ENCODE data around the gene HENMT1.
"Not testable (repeated sequence)": the region's sequence is repeated elsewhere in the genome, so short reads cannot be mapped to it uniquely, and the experiment has no call there.

The HENMT1 gene

GRCh38 chr1:108670131-108670773 lies 9.4 kb upstream of the HENMT1 start:
- no peak for FAIRE-seq

- FAIRE-seq, result no peak
Measured at GRCh38 chr1:108669679-108670078, 8.8 kb upstream of the HENMT1 start.

- FAIRE-seq, result no peak
Measured at GRCh38 chr1:108668777-108669176, 7.9 kb upstream of the HENMT1 start.

- FAIRE-seq, result not testable (repeated sequence)
Measured at GRCh38 chr1:108667422-108667821, 6.5 kb upstream of the HENMT1 start.

GRCh38 chr1:108665771-108666170 lies 4.9 kb upstream of the HENMT1 start:
- no peak for FAIRE-seq

- no peak for FAIRE-seq
Measured at GRCh38 chr1:108665067-108665466, 4.2 kb upstream of the HENMT1 start.

- FAIRE-seq, result no peak
Measured at GRCh38 chr1:108664481-108664880, 3.6 kb upstream of the HENMT1 start.

GRCh38 chr1:108663074-108663473 lies 2.2 kb upstream of the HENMT1 start:
- FAIRE-seq, result no peak

GRCh38 chr1:108657356-108658080 lies 3.4 kb downstream of the HENMT1 start:
- no peak for FAIRE-seq

- no peak for FAIRE-seq
Measured at GRCh38 chr1:108653431-108654105, 7.3 kb downstream of the HENMT1 start.

- no peak for FAIRE-seq
Measured at GRCh38 chr1:108646648-108647269, 14.1 kb downstream of the HENMT1 start.

- FAIRE-seq, result no peak
Measured at GRCh38 chr1:108646265-108646647, 14.6 kb downstream of the HENMT1 start.

GRCh38 chr1:108645564-108646184 lies 15.2 kb downstream of the HENMT1 start:
- FAIRE-seq, result no peak

GRCh38 chr1:108644984-108645383 lies 15.9 kb downstream of the HENMT1 start:
- FAIRE-seq, result no peak

GRCh38 chr1:108643492-108644335 lies 17.2 kb downstream of the HENMT1 start:
- FAIRE-seq, result peak; percentile 91

GRCh38 chr1:108640863-108641262 lies 20.0 kb downstream of the HENMT1 start:
- not testable (repeated sequence) for FAIRE-seq

- FAIRE-seq, result no peak
Measured at GRCh38 chr1:108639899-108640560, 20.9 kb downstream of the HENMT1 start.

GRCh38 chr1:108636876-108637275 lies 24.0 kb downstream of the HENMT1 start:
- no peak for FAIRE-seq

GRCh38 chr1:108634521-108634920 lies 26.4 kb downstream of the HENMT1 start:
- FAIRE-seq, result no peak

- FAIRE-seq, result no peak
Measured at GRCh38 chr1:108628665-108629064, 32.2 kb downstream of the HENMT1 start.

GRCh38 chr1:108627951-108628350 lies 32.9 kb downstream of the HENMT1 start:
- FAIRE-seq, result no peak

GRCh38 chr1:108627256-108627655 lies 33.6 kb downstream of the HENMT1 start:
- FAIRE-seq, result no peak
